Fibroblast of pulmonary artery (primary cell): ENCODE data around the gene TPRG1L.

ENCODE experiments used
- DNase-seq: peaks from one replicate; pipeline ENCODE4 v3.0.0-alpha.2; 2010; ENCODE audit warnings: low read depth
- H3K4me3 ChIP-seq: replicated peaks from 2 replicates; pipeline ENCODE4 v1.5.1; 2011; ENCODE audit warnings: low read depth, mild to moderate bottlenecking, control low read depth, low read length, moderate library complexity
- CTCF ChIP-seq: IDR thresholded peaks from 2 replicates; pipeline ENCODE4 v1.5.1; 2011; ENCODE audit warnings: mild to moderate bottlenecking, control low read depth, low read length, inconsistent platforms; ENCODE audit errors: missing control alignments

TPRG1L gene

GRCh38 chr1:3594706-3595377 is 30.0 kb upstream of the TPRG1L start:
- no peak for TF ChIP-seq CTCF
- H3K4me3 ChIP-seq, result no peak overlapping the region
- DNase-seq, result no peak

GRCh38 chr1:3595949-3596348 is 28.9 kb upstream of the TPRG1L start:
- no peak for TF ChIP-seq CTCF
- H3K4me3 ChIP-seq, result no peak overlapping the region
- DNase-seq, result no peak

GRCh38 chr1:3596663-3597598 is 27.9 kb upstream of the TPRG1L start:
- TF ChIP-seq CTCF, result no peak
- no peak for DNase-seq
- no peak overlapping the region for H3K4me3 ChIP-seq

- no peak for TF ChIP-seq CTCF
- no peak for DNase-seq
- H3K4me3 ChIP-seq, result no peak overlapping the region
Measured at GRCh38 chr1:3597599-3597964, 27.2 kb upstream of the TPRG1L start.

GRCh38 chr1:3598051-3598491 is 26.7 kb upstream of the TPRG1L start:
- peak; percentile 40 for DNase-seq
- TF ChIP-seq CTCF, result no peak
- no peak overlapping the region for H3K4me3 ChIP-seq

GRCh38 chr1:3598522-3599285 is 26.1 kb upstream of the TPRG1L start:
- H3K4me3 ChIP-seq, result no peak overlapping the region
- TF ChIP-seq CTCF, result no peak
- no peak for DNase-seq
